Urinary bladder (tissue), 4 donors: ENCODE results near the gene HDLBP. TPM values are rescaled to one million over a fixed set of nuclear protein-coding genes. Genes with fewer than 3 reads are reported as not detected.

ENCODE experiments used
- DNase-seq: peaks from one replicate; pipeline ENCODE4 v3.0.0-alpha.2; 2015; ENCODE audit errors: extremely low spot score
- H3K27ac ChIP-seq: one replicate; pipeline ENCODE4 v1.5.1; 2013; ENCODE audit warnings: low read depth, mild to moderate bottlenecking, moderate library complexity
- H3K36me3 ChIP-seq: one replicate; pipeline ENCODE4 v1.6.1; 2013; ENCODE audit warnings: mild to moderate bottlenecking, moderate library complexity; ENCODE audit not compliant: insufficient read depth
- H3K4me1 ChIP-seq: one replicate; pipeline ENCODE4 v1.6.1; 2013; ENCODE audit warnings: mild to moderate bottlenecking, moderate library complexity; ENCODE audit not compliant: insufficient read depth
- H3K4me3 ChIP-seq: one replicate; pipeline ENCODE4 v1.5.1; 2013; ENCODE audit warnings: low read depth, low read length
- WGBS: extraction: QIAGEN DNeasy Blood & Tissue Kit; methylation state at CpG from one replicate; pipeline ENCODE4 v1.1.7; 2013; 5-methylcytosine and 5-hydroxymethylcytosine counted together
- polyA plus RNA-seq: library from polyadenylated mRNA; stranded (reverse); fragments of 200-250 nt; gene quantifications from one replicate; pipeline ENCODE4 v1.2.3, GENCODE V29; 2013
- total RNA-seq: library from RNA; depleted of rRNA; stranded (reverse); fragments of >200 nt; gene quantifications from one replicate; pipeline ENCODE4 v1.2.3, GENCODE V29; 2014
- donor health status: healthy with polysubstance abuse.
- donor health status: healthy.

Gene HDLBP
- total and polyA plus RNA-seq, 2 donors = 199 to 588 TPM

DNA sequence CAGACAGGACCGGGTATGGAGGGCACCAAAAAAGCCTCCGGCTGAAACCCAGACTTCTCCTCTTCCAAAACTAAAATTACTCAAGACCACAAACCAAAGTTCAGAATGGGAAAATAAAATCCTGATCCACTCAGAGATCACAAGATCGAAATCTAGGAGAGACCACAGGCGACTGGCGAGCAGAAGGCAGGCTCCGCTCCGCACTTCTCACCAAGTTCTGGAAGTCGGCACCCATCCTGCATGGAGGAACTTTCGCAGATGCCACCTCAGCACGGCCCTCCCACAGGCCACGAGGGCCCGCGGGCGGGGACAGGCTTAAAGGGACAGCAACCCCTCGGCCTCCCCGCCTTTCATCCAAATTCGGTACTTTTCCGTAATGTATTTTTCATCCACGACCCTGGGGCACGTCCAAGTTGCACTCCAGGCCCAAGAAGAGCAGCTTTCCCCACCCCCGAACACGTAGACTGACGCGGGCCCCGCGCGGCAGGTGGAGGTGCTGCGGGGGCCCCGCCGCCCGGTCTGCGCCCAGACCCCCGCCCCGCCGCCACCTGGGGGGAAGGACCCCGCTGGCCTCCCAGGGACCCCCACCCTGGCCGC, 43.7 kb downstream of the HDLBP start:
- WGBS = under 1% methylated on average over 37 of the region's 37 CpGs
- Histone ChIP-seq H3K4me3 (peak overlapping the region; percentile 100), H3K4me1 (peaks cover 10% of the 10 kb centered on the region), H3K36me3 (no peaks in the 10 kb centered on the region), H3K27ac (peak overlapping the region; percentile 97)
- peak; percentile 35 for DNase-seq

DNA sequence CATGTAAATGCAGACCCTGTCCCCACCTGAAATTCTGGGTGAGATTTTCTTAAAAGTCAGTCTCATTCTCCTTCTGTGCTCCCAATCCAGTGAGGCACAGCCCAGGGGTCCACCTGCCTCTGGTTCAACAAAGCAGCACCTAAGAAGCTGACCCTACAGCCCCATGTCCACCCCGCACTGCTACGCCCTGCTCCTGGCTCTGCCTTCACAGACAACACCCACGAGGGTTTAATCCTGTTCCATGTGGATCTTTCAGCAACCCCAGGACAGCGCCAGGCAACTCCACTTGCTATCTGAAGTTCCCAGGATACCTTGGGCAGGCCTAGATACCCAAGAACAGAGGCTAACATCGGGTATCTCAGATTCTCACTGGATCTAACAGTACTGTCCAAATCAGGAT, 44.9 kb downstream of the HDLBP start:
- H3K36me3 ChIP-seq = no peaks in the 10 kb centered on the region
- no peak for DNase-seq
- H3K4me3 ChIP-seq = no peak overlapping the region
- WGBS = 48% methylated on average over 5 of the region's 5 CpGs
- peaks cover 10% of the 10 kb centered on the region for H3K4me1 ChIP-seq
- H3K27ac ChIP-seq = no peak overlapping the region

DNA sequence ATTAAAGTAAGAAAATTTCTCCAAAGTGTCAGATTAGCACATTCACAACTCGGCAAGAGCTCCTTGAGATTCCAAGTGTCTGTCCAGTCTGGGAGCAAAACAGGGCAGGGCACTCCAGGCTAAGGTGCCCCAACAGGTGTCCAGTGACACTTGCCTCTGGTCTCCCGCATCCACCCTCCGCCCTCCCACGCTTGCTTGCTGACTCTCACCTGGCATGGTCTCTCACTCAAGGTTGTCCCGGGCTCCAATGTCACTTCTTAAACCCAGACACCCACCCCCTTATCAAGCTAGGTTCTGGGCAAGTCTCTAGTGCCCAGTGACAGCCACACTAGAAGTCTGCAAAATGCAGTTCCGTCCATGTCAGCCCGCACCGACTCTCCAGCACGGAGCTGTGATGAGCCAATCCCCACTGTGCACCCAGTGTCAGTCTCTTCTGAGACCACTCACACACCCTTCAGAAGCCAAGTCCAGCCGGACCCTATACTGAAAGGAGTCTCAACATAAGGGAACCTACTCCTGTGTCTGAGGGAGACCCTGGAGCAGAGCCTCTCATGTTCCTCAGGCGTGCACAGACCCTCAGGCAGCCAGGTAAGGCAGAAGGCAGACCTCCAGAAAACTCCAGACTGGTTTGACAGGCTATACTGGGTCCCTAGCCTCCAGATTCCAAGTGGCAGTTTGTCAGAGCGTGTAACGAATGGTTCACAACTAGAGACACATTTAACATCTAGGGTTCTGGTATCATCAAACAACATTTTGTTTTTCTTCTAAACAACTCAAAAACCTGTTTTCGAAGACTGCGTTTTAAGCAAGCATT, 45.6 kb downstream of the HDLBP start:
- no peak overlapping the region for H3K4me3 ChIP-seq
- H3K27ac ChIP-seq = no peak overlapping the region
- no peak for DNase-seq
- no peaks in the 10 kb centered on the region for H3K36me3 ChIP-seq
- 69% methylated on average over 15 of the region's 15 CpGs for WGBS
- peaks cover 10% of the 10 kb centered on the region for H3K4me1 ChIP-seq

DNA sequence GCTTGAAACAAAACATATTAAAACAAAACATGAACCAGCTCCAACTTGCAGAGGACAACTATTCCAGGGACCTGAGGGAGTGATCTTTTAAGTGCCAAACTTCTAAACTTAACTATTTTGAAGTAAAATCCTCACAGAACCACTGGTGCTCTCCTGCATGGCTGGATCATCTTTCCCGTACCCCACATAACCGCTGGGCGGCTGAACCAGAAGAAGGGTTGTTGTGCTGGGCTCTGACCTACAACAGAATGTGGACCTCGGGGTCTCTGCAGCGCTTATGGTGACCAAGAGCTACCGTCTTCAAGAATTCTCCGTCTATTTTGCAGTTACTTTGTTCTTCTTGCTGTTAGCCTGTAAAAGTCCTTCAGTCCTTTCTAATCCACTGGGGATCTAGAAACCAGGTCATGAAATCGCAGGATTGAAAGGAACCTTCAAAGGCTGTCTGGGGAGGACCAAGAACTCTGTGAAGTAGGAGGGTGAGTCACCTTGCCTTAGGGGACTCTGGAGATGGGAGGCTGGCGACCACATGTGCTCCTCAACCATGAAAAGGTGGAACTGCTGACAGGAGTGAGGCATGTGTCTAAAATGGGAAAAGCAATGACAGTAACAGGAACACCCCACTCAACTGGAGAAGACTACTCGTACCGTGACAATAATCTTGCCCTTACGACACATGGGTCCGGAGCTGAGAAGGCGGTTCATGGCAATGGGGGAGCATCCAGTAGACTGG, 46.6 kb downstream of the HDLBP start:
- peaks cover 10% of the 10 kb centered on the region for H3K4me1 ChIP-seq
- 82% methylated on average over 14 of the region's 14 CpGs for WGBS
- H3K4me3 ChIP-seq = no peak overlapping the region
- H3K36me3 ChIP-seq = no peaks in the 10 kb centered on the region
- H3K27ac ChIP-seq = no peak overlapping the region
- no peak for DNase-seq

DNA sequence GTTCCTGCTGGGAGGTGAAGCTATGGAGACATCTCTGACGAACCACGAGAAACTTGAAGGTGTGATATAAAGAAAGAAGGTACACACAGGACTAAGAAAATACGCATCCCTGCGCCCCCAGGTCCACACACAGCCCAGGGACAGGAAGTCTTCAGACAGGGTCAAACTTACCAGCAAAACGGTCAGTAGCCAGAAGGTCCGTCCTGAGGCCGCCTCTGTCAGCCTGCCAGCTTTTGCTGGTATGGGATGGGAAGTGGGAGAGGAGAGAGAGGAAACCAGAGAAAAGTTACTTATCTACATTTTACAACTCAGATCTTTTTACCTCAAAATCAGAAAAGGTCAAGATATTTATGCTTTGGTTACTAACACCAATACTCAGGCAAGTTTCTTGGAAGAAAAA, 47.2 kb downstream of the HDLBP start:
- no peak overlapping the region for H3K27ac ChIP-seq
- DNase-seq = no peak
- H3K4me1 ChIP-seq = peaks cover 10% of the 10 kb centered on the region
- H3K4me3 ChIP-seq = no peak overlapping the region
- no peaks in the 10 kb centered on the region for H3K36me3 ChIP-seq
- WGBS = 66% methylated on average over 7 of the region's 7 CpGs

DNA sequence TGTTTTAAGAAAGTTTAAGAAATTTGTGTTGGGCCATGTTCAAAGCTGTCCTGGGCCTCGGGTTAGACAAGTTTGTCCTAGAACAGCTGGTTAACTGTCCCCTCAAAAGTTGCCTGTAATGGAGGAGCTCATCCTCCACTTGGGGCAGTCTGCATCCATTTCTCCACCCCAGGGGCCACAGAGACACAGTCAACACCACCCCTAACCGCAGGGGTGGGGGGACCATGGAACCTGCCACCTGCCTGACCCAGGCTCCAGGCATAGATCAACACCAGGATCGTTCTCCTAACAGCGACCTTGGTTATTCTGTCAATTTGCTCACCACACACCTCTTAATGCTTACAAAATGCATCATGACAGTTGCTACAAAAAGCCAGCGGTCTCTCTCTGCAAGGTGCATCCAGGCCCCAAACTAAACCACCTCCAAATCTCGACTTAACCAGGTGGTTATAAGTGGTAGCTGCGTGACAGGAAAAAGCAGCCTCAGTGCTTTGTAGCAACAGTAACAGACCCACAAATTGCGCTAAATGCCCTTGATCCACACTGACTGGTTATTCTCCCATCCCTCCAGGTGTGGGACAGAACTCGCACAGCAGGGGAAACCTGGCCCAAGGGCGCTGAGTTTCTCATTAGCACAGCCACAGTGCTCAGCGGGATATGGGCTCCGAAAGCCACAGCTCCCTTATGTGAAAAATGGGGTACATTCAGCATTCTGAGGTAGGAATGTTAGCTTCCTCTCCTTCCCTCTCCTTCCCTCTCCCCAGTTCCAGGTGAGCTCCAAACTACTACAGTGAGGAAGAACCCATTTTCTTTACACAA, 48.0 kb downstream of the HDLBP start:
- Histone ChIP-seq H3K27ac (no peak overlapping the region), H3K4me1 (peaks cover 10% of the 10 kb centered on the region), H3K4me3 (no peak overlapping the region), H3K36me3 (no peaks in the 10 kb centered on the region)
- DNase-seq = no peak
- 79% methylated on average over 12 of the region's 12 CpGs for WGBS

DNA sequence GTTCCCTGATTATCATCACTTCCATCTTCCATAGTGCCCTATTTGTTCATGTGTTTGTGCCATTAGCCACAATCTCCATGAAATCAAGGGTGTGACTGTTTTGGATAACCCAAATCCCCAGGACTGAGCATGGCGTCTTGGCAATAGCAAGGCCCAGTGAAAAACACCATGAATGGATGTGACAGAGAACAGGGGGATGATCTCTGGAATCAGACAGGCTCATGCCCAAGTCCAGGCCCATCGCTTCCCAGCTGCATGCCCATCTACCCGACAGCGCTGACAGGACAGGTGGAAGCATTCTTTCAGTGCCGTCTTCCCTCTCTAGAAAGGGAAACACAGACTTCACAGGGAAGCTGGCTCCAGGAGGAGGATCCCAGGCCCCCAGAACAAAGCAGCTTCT, 50.0 kb downstream of the HDLBP start:
- 86% methylated on average over 5 of the region's 5 CpGs for WGBS
- no peak overlapping the region for H3K27ac ChIP-seq
- peaks cover 2% of the 10 kb centered on the region for H3K36me3 ChIP-seq
- no peak overlapping the region for H3K4me3 ChIP-seq
- peaks cover 5% of the 10 kb centered on the region for H3K4me1 ChIP-seq
- no peak for DNase-seq

DNA sequence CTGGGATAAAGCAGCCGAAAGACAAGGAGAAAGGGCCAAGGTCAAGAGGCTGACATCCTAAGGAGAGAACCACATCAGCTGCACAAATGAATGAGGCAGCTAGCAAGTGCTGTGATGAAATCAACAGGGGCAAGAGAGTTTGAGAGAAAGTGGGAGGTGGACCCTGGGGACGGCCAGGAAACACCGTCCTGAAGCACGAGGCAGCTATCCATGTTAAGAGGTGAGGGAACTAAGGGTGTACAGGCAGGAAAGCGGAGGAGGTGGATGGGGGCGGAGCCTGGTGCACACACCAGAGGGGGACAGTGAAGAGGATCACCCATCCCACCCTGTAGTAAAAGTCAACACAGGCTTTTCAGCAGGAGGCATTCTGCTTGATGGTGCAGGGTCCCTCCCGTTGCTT, 52.4 kb downstream of the HDLBP start:
- Histone ChIP-seq H3K36me3 (peaks cover 2% of the 10 kb centered on the region), H3K4me1 (no peaks in the 10 kb centered on the region), H3K4me3 (no peak overlapping the region), H3K27ac (no peak overlapping the region)
- no peak for DNase-seq
- 88% methylated on average over 7 of the region's 7 CpGs for WGBS

DNA sequence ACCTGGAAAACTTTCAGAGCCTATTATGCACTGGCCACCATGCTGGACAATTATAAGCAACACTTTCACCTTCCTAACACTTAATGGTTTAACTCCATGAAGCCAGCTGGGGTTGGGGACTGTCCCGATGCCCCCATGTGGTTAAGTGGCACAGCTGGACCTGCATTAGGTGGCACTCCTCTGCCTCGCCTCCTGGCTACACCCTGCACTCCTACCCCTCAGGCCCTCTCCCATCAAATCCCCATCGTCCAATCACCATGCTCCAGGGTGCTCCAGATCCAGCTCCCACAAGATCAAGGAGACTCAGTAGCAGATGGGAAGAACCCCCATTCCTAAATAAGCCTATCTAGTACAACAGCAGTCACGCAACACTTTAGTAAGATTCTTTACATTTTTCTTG, 53.8 kb downstream of the HDLBP start:
- DNase-seq = no peak
- WGBS = 85% methylated on average over 4 of the region's 4 CpGs
- no peak overlapping the region for H3K4me3 ChIP-seq
- H3K4me1 ChIP-seq = no peaks in the 10 kb centered on the region
- peaks cover 2% of the 10 kb centered on the region for H3K36me3 ChIP-seq
- H3K27ac ChIP-seq = no peak overlapping the region

DNA sequence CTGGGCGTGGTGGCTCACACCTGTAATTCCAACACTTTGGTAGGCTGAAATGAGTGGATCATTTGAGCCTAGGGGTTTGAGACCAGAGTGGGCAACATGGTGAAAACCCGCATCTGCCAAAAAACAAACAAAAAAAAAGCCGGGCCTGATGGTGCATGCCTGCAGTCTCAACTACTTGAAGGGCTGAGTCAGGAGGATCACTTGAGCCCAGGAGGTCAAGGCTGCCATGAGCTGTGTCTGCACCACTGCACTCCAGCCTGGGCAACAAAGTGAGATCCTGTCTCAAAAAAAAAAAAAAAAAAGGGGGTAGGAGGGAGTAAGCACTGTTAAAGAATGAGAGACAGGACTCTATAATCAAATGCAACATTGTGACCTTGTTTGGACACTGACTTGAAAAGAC, 54.6 kb downstream of the HDLBP start:
- H3K4me3 ChIP-seq = no peak overlapping the region
- no peak for DNase-seq
- WGBS = 89% methylated on average over 3 of the region's 3 CpGs
- H3K27ac ChIP-seq = no peak overlapping the region
- H3K4me1 ChIP-seq = no peaks in the 10 kb centered on the region
- peaks cover 5% of the 10 kb centered on the region for H3K36me3 ChIP-seq

DNA sequence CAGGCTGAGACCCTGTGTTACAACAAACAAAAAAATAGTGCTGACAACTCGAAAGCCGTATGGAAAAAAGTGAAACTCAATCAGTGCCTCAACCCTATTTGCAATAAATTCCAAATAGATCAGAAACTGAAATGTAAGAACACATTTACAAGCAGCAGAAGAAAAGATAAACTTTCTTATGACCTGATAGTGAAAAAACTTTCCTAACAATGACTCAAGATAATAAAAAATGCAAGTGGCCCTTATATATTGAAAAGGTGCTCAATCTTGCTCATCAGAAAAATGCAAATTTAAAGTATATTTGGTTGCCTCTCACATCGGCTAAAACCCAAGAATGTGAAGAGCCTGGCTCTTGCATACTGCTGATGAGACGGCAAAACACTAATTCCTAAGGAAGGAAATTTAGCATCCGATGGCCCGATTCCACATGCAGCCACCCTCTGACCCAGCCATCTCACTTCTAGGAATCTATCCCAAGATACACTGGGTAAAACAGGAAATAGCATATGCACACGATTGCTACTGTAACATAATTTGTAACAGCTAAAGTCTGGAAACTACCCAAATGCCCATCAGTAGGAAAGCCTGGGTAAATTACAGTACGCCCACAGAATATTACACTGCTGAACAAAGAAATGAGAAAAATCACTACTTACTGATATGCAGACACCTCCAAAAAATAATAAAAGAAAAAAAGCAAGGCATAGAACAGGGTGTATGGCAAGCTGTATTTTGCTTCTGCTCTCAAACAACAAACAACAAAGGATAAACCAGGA, 56.8 kb downstream of the HDLBP start:
- Histone ChIP-seq H3K4me3 (no peak overlapping the region), H3K4me1 (no peaks in the 10 kb centered on the region), H3K36me3 (peaks cover 7% of the 10 kb centered on the region), H3K27ac (no peak overlapping the region)
- WGBS = 55% methylated on average over 8 of the region's 8 CpGs
- no peak for DNase-seq

DNA sequence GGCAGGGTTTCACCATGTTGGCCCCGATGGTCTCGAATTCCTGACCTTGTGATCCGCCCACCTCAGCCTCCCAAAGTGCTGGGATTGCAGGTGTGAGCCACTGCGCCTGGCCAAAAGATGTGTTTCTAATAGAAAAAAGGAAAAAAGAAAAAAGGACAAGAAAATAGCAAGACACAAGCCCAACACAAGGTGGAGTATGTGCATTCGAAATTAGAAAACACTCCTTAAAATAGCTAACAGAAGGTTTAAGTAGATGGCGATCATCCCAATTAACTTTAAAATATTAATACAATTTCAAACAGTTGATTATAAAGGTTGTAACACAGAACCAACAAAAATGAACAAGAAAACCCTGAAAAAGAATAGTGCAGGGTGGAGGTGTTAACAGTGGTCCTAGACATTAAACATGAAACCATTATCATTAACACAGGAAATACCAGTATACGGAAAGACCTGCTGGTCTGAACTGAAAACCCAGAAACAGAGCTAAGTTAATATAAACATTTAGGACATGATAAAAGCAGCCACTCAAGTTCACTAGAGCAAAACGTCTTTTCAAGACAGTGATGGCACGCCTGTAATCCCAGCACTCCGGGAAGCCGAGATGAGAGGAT, 57.9 kb downstream of the HDLBP start:
- no peaks in the 10 kb centered on the region for H3K4me1 ChIP-seq
- 74% methylated on average over 11 of the region's 11 CpGs for WGBS

More for the DNA sequence above, 57.9 kb downstream of the HDLBP start:
- DNase-seq = no peak
- Histone ChIP-seq H3K4me3 (no peak overlapping the region), H3K27ac (no peak overlapping the region), H3K36me3 (peaks cover 12% of the 10 kb centered on the region)
